ENCODE measurements around the gene HNRNPUL2. TPM values are rescaled to one million over a fixed set of nuclear protein-coding genes. Genes with fewer than 3 reads are reported as not detected.

Gene HNRNPUL2
- total RNA-seq (2021; ENCODE audit: unreplicated experiment): 47.3 TPM
- 51.0 TPM for polyA plus RNA-seq (2012; ENCODE audit: insufficient read length)
- Bru-seq, nascent RNA: percentile 96 among the genes with signal in this experiment
- percentile 99 among the genes with signal in this experiment for BruChase-seq, experiment 1, labeled RNA remaining after a 2-hour chase
- BruChase-seq, experiment 2, labeled RNA remaining after a 6-hour chase: percentile 99 among the genes with signal in this experiment
- long read RNA-seq, full-length matches to known transcripts: 3 of 22 reads
- long read RNA-seq, partial matches to known transcripts: 0 of 22 reads
- long read RNA-seq, other reads (novel, unspliced or antisense): 19 of 22 reads

- POLR2A ChIA-PET: interaction anchor here (0.6 to 2.4 kb wide), 5 partner anchors 16 to 114 kb away, joined by 3 to 7 read pairs (median 6); partner anchors contain the start of genes C11orf98, CSKMT, TAF6L and ZBTB3
- BruUV-seq (replicated peaks): no TSS peak
- Histone ChIP-seq H3K9me3 (ENCODE audit: control insufficient read depth, insufficient read depth, low read depth, low read length) (no peaks in the 10 kb centered on the region), H3K27me3 (ENCODE audit: control insufficient read depth, insufficient read depth, low read length) (no peaks in the 10 kb centered on the region), H3K4me3 (ENCODE audit: low read depth in 2 of 2, low read length in 2 of 2) (peak within 1 kb of the TSS; percentile 68 to 100), H3K27ac (ENCODE audit: low read length) (peak within 1 kb of the TSS; percentile 99), H3K4me1 (ENCODE audit: control insufficient read depth, insufficient read depth, low read length) (peaks cover 9% of the 10 kb centered on the region), H3K36me3 (ENCODE audit: control insufficient read depth, insufficient read depth, low read length) (peaks cover 28% of the 10 kb centered on the region)
- CTCF ChIA-PET: interaction anchor here (0.6 to 0.9 kb wide), 4 partner anchors 30 to 139 kb away, joined by 3 to 6 read pairs (median 4); partner anchors contain the start of gene TAF6L
- in situ Hi-C loops (cut with HindIII; ENCODE audit: low pct_unique_long_range_greater_than_20kb, low sequenced_read_pairs) (no loop called here), intact Hi-C loops (cut with micrococcal nuclease; ENCODE audit: unreplicated experiment) (no loop called here)
- ATAC-seq (peak; percentile 91), DNase-seq (ENCODE audit: low read depth, low spot score) (peak; percentile 87)
- TF ChIP-seq, protein P1, sequence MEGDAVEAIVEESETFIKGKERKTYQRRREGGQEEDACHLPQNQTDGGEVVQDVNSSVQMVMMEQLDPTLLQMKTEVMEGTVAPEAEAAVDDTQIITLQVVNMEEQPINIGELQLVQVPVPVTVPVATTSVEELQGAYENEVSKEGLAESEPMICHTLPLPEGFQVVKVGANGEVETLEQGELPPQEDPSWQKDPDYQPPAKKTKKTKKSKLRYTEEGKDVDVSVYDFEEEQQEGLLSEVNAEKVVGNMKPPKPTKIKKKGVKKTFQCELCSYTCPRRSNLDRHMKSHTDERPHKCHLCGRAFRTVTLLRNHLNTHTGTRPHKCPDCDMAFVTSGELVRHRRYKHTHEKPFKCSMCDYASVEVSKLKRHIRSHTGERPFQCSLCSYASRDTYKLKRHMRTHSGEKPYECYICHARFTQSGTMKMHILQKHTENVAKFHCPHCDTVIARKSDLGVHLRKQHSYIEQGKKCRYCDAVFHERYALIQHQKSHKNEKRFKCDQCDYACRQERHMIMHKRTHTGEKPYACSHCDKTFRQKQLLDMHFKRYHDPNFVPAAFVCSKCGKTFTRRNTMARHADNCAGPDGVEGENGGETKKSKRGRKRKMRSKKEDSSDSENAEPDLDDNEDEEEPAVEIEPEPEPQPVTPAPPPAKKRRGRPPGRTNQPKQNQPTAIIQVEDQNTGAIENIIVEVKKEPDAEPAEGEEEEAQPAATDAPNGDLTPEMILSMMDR (IDR thresholded peaks at IDR 0.05): no peak
- TF ChIP-seq SIN3A (IDR thresholded peaks at IDR 0.05; ENCODE audit: borderline replicate concordance, insufficient read depth, low read depth, low read length) (peak; percentile 89; the same call in 1 of the 2 replicates), POLR2AphosphoS5 (IDR thresholded peaks at IDR 0.05; ENCODE audit: low read depth, low read length) (peak; percentile 89), TCF7L2 (IDR thresholded peaks at IDR 0.05; ENCODE audit: low read depth, low read length) (peak; percentile 71)
Observed at GRCh38 chr11:62727165-62727871, at the start of gene HNRNPUL2. TSS of gene HNRNPUL2 (minus strand) at chr11:62727457. CDS start at chr11:62727156, 301 bp downstream.

- no peak overlapping the region for H3K27ac ChIP-seq (ENCODE audit: low read length)
- TF ChIP-seq, protein P2, sequence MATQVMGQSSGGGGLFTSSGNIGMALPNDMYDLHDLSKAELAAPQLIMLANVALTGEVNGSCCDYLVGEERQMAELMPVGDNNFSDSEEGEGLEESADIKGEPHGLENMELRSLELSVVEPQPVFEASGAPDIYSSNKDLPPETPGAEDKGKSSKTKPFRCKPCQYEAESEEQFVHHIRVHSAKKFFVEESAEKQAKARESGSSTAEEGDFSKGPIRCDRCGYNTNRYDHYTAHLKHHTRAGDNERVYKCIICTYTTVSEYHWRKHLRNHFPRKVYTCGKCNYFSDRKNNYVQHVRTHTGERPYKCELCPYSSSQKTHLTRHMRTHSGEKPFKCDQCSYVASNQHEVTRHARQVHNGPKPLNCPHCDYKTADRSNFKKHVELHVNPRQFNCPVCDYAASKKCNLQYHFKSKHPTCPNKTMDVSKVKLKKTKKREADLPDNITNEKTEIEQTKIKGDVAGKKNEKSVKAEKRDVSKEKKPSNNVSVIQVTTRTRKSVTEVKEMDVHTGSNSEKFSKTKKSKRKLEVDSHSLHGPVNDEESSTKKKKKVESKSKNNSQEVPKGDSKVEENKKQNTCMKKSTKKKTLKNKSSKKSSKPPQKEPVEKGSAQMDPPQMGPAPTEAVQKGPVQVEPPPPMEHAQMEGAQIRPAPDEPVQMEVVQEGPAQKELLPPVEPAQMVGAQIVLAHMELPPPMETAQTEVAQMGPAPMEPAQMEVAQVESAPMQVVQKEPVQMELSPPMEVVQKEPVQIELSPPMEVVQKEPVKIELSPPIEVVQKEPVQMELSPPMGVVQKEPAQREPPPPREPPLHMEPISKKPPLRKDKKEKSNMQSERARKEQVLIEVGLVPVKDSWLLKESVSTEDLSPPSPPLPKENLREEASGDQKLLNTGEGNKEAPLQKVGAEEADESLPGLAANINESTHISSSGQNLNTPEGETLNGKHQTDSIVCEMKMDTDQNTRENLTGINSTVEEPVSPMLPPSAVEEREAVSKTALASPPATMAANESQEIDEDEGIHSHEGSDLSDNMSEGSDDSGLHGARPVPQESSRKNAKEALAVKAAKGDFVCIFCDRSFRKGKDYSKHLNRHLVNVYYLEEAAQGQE (IDR thresholded peaks at IDR 0.05; ENCODE audit: insufficient read depth in 1 of 2, low read depth in 2 of 2, low read length in 1 of 2): no peak
- TF ChIP-seq TCF7L2 (IDR thresholded peaks at IDR 0.05; ENCODE audit: low read depth, low read length) (no peak), POLR2AphosphoS5 (IDR thresholded peaks at IDR 0.05; ENCODE audit: low read depth, low read length) (no peak), SIN3A (IDR thresholded peaks at IDR 0.05; ENCODE audit: borderline replicate concordance, insufficient read depth, low read depth, low read length) (no peak)
- TF ChIP-seq, protein P1 (IDR thresholded peaks at IDR 0.05): no peak
- H3K9me3 ChIP-seq (ENCODE audit: control insufficient read depth, insufficient read depth, low read depth, low read length): no peaks in the 10 kb centered on the region
- ATAC-seq: no peak
- no TSS peak for BruUV-seq (replicated peaks)
- intact Hi-C loops (cut with micrococcal nuclease; ENCODE audit: unreplicated experiment) (no loop called here), in situ Hi-C loops (cut with HindIII; ENCODE audit: low pct_unique_long_range_greater_than_20kb, low sequenced_read_pairs) (no loop called here)
- no peak for DNase-seq (ENCODE audit: low read depth, low spot score)
- no peaks in the 10 kb centered on the region for H3K4me1 ChIP-seq (ENCODE audit: control insufficient read depth, insufficient read depth, low read length)
- no peak overlapping the region for H3K4me3 ChIP-seq (ENCODE audit: low read depth in 2 of 2, low read length in 2 of 2)
- POLR2A ChIA-PET: interaction anchor here (0.5 to 1.0 kb wide), 2 partner anchors 95 kb away, joined by 4 to 6 read pairs; no protein-coding TSS in a partner anchor
- H3K27me3 ChIP-seq (ENCODE audit: control insufficient read depth, insufficient read depth, low read length): no peaks in the 10 kb centered on the region
- H3K36me3 ChIP-seq (ENCODE audit: control insufficient read depth, insufficient read depth, low read length): no peaks in the 10 kb centered on the region
- CTCF ChIA-PET: interaction anchor here (1.2 kb wide), 1 partner anchor 11 kb away, joined by 4 read pairs; no protein-coding TSS in a partner anchor
Observed at GRCh38 chr11:62775646-62776045, 48.4 kb upstream of the HNRNPUL2 start.
